ENCODE data around the gene ADAM23.

DNA sequence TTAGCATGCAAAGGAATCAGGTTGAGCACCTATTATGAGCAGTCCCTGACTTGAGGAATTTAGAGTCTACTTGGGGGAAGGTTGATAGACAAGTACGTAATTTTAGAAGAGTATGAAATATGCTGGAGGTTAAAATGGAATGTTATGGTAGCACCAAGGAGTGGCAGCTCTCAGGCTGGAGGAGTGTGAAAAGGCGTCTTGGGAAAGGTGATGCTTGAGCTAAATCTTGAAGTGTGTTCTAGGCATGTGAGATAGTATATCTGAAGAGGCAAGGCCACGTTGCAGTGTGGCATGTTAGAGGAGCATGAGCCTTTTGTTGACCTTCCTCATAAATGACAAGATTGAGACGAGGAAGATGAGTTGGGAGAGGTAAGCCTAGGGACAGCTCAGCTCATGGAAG, 39.3 kb downstream of the ADAM23 start:
- TF ChIP-seq, protein P1, sequence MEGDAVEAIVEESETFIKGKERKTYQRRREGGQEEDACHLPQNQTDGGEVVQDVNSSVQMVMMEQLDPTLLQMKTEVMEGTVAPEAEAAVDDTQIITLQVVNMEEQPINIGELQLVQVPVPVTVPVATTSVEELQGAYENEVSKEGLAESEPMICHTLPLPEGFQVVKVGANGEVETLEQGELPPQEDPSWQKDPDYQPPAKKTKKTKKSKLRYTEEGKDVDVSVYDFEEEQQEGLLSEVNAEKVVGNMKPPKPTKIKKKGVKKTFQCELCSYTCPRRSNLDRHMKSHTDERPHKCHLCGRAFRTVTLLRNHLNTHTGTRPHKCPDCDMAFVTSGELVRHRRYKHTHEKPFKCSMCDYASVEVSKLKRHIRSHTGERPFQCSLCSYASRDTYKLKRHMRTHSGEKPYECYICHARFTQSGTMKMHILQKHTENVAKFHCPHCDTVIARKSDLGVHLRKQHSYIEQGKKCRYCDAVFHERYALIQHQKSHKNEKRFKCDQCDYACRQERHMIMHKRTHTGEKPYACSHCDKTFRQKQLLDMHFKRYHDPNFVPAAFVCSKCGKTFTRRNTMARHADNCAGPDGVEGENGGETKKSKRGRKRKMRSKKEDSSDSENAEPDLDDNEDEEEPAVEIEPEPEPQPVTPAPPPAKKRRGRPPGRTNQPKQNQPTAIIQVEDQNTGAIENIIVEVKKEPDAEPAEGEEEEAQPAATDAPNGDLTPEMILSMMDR (CRISPR knock-in tag; IDR thresholded peaks at IDR 0.05), result no peak
- TF ChIP-seq, protein P2, sequence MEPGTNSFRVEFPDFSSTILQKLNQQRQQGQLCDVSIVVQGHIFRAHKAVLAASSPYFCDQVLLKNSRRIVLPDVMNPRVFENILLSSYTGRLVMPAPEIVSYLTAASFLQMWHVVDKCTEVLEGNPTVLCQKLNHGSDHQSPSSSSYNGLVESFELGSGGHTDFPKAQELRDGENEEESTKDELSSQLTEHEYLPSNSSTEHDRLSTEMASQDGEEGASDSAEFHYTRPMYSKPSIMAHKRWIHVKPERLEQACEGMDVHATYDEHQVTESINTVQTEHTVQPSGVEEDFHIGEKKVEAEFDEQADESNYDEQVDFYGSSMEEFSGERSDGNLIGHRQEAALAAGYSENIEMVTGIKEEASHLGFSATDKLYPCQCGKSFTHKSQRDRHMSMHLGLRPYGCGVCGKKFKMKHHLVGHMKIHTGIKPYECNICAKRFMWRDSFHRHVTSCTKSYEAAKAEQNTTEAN (CRISPR knock-in tag; conservative IDR thresholded peaks at IDR 0.05), result no peak
- TF ChIP-seq, protein P3, sequence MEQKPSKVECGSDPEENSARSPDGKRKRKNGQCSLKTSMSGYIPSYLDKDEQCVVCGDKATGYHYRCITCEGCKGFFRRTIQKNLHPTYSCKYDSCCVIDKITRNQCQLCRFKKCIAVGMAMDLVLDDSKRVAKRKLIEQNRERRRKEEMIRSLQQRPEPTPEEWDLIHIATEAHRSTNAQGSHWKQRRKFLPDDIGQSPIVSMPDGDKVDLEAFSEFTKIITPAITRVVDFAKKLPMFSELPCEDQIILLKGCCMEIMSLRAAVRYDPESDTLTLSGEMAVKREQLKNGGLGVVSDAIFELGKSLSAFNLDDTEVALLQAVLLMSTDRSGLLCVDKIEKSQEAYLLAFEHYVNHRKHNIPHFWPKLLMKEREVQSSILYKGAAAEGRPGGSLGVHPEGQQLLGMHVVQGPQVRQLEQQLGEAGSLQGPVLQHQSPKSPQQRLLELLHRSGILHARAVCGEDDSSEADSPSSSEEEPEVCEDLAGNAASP (CRISPR knock-in tag; IDR thresholded peaks at IDR 0.05; ENCODE audit: borderline replicate concordance), result no peak
- TF ChIP-seq ZFP1 (CRISPR knock-in tag; IDR thresholded peaks at IDR 0.05) (no peak), RCOR2 (CRISPR knock-in tag; IDR thresholded peaks at IDR 0.05) (no peak), PHF8 (CRISPR knock-in tag; IDR thresholded peaks at IDR 0.05) (no peak), TGIF2 (CRISPR knock-in tag; IDR thresholded peaks at IDR 0.05) (no peak), POLR2A (IDR thresholded peaks at IDR 0.05; ENCODE audit: insufficient read depth in 1 of 2, low read depth in 2 of 2, low read length in 2 of 2) (no peak), MIXL1 (CRISPR knock-in tag; IDR thresholded peaks at IDR 0.05) (no peak)
- TF ChIP-seq, protein P4, sequence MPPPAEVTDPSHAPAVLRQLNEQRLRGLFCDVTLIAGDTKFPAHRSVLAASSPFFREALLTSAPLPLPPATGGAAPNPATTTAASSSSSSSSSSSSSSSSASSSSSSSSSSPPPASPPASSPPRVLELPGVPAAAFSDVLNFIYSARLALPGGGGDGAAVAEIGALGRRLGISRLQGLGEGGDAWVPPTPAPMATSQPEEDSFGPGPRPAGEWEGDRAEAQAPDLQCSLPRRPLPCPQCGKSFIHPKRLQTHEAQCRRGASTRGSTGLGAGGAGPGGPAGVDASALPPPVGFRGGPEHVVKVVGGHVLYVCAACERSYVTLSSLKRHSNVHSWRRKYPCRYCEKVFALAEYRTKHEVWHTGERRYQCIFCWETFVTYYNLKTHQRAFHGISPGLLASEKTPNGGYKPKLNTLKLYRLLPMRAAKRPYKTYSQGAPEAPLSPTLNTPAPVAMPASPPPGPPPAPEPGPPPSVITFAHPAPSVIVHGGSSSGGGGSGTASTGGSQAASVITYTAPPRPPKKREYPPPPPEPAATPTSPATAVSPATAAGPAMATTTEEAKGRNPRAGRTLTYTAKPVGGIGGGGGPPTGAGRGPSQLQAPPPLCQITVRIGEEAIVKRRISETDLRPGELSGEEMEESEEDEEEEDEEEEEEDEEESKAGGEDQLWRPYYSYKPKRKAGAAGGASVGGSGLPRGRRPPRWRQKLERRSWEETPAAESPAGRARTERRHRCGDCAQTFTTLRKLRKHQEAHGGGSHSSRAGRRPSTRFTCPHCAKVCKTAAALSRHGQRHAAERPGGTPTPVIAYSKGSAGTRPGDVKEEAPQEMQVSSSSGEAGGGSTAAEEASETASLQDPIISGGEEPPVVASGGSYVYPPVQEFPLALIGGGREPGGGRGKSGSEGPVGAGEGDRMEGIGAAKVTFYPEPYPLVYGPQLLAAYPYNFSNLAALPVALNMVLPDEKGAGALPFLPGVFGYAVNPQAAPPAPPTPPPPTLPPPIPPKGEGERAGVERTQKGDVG (CRISPR knock-in tag; IDR thresholded peaks at IDR 0.05; ENCODE audit: borderline replicate concordance), result no peak
- TF ChIP-seq, protein P5, sequence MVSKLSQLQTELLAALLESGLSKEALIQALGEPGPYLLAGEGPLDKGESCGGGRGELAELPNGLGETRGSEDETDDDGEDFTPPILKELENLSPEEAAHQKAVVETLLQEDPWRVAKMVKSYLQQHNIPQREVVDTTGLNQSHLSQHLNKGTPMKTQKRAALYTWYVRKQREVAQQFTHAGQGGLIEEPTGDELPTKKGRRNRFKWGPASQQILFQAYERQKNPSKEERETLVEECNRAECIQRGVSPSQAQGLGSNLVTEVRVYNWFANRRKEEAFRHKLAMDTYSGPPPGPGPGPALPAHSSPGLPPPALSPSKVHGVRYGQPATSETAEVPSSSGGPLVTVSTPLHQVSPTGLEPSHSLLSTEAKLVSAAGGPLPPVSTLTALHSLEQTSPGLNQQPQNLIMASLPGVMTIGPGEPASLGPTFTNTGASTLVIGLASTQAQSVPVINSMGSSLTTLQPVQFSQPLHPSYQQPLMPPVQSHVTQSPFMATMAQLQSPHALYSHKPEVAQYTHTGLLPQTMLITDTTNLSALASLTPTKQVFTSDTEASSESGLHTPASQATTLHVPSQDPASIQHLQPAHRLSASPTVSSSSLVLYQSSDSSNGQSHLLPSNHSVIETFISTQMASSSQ (IDR thresholded peaks at IDR 0.05; ENCODE audit: low read depth), result no peak
- TF ChIP-seq, protein P5 (CRISPR knock-in tag; IDR thresholded peaks at IDR 0.05; ENCODE audit: borderline replicate concordance), result no peak
- TF ChIP-seq, protein P6, sequence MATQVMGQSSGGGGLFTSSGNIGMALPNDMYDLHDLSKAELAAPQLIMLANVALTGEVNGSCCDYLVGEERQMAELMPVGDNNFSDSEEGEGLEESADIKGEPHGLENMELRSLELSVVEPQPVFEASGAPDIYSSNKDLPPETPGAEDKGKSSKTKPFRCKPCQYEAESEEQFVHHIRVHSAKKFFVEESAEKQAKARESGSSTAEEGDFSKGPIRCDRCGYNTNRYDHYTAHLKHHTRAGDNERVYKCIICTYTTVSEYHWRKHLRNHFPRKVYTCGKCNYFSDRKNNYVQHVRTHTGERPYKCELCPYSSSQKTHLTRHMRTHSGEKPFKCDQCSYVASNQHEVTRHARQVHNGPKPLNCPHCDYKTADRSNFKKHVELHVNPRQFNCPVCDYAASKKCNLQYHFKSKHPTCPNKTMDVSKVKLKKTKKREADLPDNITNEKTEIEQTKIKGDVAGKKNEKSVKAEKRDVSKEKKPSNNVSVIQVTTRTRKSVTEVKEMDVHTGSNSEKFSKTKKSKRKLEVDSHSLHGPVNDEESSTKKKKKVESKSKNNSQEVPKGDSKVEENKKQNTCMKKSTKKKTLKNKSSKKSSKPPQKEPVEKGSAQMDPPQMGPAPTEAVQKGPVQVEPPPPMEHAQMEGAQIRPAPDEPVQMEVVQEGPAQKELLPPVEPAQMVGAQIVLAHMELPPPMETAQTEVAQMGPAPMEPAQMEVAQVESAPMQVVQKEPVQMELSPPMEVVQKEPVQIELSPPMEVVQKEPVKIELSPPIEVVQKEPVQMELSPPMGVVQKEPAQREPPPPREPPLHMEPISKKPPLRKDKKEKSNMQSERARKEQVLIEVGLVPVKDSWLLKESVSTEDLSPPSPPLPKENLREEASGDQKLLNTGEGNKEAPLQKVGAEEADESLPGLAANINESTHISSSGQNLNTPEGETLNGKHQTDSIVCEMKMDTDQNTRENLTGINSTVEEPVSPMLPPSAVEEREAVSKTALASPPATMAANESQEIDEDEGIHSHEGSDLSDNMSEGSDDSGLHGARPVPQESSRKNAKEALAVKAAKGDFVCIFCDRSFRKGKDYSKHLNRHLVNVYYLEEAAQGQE (IDR thresholded peaks at IDR 0.05; ENCODE audit: borderline replicate concordance in 1 of 2, low read depth in 1 of 2, low read length in 2 of 2), result no peak

Measured in HepG2 (cell line).